Head of caudate nucleus (tissue), 42 donors: ENCODE measurements around the gene TAF11L10.
"Not testable (repeated sequence)": the region's sequence is repeated elsewhere in the genome, so short reads cannot be mapped to it uniquely, and the experiment has no call there.

Source experiments
- DNase-seq, 42 donors: peaks; one replicate each; pipeline versions ENCODE4 v3.0.0 to v3.0.0-alpha.2; 2020 to 2021; ENCODE audit warnings: mixed read lengths in 7 of 42
- intact Hi-C: fragments of 100-400 bp; cut with DNase I; formaldehyde crosslinking; loops from one replicate; pipeline ENCODE4 v1.15.0; 2022

The TAF11L10 gene

GRCh38 chr5:17597728-17598127, at the start of gene TAF11L10:
Gene TAF11L10, minus strand, starts transcription at chr5:17597828.
- DNase-seq, intact Hi-C loops: not testable (repeated sequence)

GRCh38 chr5:17634160-17634559, 36.5 kb upstream of the TAF11L10 start, which contains the start of gene TAF11L14:
Gene TAF11L14, plus strand, starts transcription at chr5:17634460.
- no peak for DNase-seq
- intact Hi-C loops = no loop called here

DNA sequence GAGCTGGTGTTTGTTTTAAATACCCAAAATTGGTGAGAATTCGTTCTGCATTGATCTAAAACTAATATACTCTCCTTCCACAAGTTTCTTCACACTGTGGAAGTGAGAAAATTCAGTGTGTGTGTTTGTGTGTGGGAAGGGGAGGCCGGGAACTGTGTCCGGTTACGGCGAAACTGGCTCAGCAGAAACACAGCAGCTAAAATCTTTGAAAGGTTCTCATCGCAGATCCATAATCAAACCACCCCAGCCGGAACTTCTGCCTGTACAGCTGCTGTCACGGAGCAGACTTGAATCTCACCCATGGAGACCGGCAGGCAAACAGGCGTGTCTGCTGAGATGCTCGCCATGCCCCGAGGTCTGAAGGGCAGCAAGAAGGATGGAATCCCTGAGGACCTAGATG, 34.2 kb upstream of the TAF11L10 start, which contains the start of gene TAF11L13:
Gene TAF11L13, plus strand, starts transcription at position 301 of the 400 bp plus-strand sequence.
- DNase-seq, intact Hi-C loops: not testable (repeated sequence)

DNA sequence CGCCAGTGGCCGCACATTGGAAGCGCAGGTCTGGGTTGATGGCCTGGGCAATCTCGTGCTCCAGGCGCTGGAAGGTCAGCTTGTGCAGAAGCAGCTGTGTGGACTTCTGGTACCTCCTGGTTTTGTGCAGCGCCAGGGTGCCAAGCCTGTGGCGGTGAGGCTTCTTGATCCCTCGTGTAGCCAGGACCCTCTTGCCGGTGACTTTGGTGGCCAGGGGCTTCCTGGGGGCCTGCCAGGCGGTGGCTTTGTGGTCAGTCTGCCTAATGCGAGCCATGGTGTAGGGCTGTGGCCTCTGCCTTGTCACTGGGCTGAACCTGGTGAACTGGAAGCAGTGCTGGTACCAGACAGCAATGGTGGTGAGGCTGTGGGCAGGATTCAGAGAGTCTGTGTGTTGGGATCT, 28.1 kb upstream of the TAF11L10 start:
- intact Hi-C loops = no loop called here
- no peak for DNase-seq

GRCh38 chr5:17620627-17621026, 23.0 kb upstream of the TAF11L10 start:
- intact Hi-C loops = no loop called here
- no peak for DNase-seq

- intact Hi-C loops = no loop called here
These were observed 21.7 kb upstream of the TAF11L10 start for GRCh38 chr5:17619354-17619753.

GRCh38 chr5:17614872-17615605, 17.4 kb upstream of the TAF11L10 start:
- intact Hi-C loops = no loop called here
- DNase-seq = no peak

More at GRCh38 chr5:17619354-17619753, 21.7 kb upstream of the TAF11L10 start:
- DNase-seq = no peak

DNA sequence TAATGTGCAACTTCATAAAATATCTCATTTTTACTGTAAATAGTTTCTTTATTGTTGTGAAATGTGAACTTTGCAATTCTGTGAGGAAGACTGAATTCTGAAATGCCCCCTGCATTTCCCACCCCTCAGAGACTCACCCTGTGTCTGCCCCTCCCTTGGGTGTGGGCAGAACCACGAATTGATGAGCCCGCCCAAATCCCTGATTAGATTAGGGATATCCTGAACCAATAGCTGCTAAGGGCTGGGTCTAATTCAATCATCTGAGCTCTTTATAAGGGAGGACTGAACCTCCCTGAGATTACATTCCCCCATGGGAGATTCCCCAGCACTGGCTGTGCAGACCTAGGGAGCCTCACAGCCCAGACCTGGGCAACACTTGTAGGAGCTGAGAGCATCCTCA, 12.5 kb upstream of the TAF11L10 start, which contains the start of gene TAF11L12:
Gene TAF11L12, plus strand, starts transcription at position 301 of the 400 bp plus-strand sequence.
- intact Hi-C loops = not testable (repeated sequence)

GRCh38 chr5:17607461-17607860, 9.8 kb upstream of the TAF11L10 start:
- intact Hi-C loops, DNase-seq: not testable (repeated sequence)

More for the DNA sequence above, 12.5 kb upstream of the TAF11L10 start, which contains the start of gene TAF11L12:
- DNase-seq = not testable (repeated sequence)

DNA sequence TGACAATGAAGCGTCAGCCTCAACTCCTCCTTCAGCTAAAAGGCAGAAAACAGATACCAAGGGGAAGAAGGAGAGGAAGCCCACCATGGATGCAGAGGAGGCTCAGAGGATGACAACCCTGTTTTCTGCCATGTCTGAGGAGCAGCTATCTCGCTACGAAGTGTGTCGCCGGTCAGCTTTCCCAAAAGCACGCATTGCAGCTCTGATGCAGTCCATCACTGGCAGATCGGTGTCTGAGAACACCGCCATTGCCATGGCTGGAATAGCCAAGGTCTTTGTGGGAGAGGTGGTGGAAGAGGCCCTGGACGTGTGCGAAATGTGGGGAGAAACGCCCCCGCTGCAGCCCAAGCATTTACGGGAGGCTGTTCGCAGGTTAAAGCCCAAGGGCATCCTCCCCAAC, 7.3 kb upstream of the TAF11L10 start:
- intact Hi-C loops = no loop called here
- DNase-seq = no peak

GRCh38 chr5:17603880-17604279, 6.3 kb upstream of the TAF11L10 start, which contains the start of gene TAF11L11:
Gene TAF11L11, plus strand, starts transcription at chr5:17604183.
- DNase-seq, intact Hi-C loops: not testable (repeated sequence)

GRCh38 chr5:17594255-17594654, 3.4 kb downstream of the TAF11L10 start, which contains the start of gene TAF11L9:
Gene TAF11L9, minus strand, starts transcription at chr5:17594394.
- intact Hi-C loops = not testable (repeated sequence)
- peak in 3 of 42 donors; percentile 1 to 39 (median 6) for DNase-seq

GRCh38 chr5:17590860-17591259, 6.8 kb downstream of the TAF11L10 start, which contains the start of gene TAF11L8:
Gene TAF11L8, minus strand, starts transcription at chr5:17590960.
- DNase-seq, intact Hi-C loops: not testable (repeated sequence)

- intact Hi-C loops, DNase-seq: not testable (repeated sequence)
These were observed 12.0 kb downstream of the TAF11L10 start, which contains the start of gene TAF11L7 for GRCh38 chr5:17585658-17586057. Gene TAF11L7, minus strand, starts transcription at chr5:17585758.
